Endometrial microvascular endothelial cells (primary cell): ENCODE data around the gene SLC16A9. TPM values are rescaled to one million over a fixed set of nuclear protein-coding genes. Genes with fewer than 3 reads are reported as not detected.
"Not testable (repeated sequence)": the region's sequence is repeated elsewhere in the genome, so short reads cannot be mapped to it uniquely, and the experiment has no call there.

ENCODE experiments used
- in situ Hi-C: cut with HindIII; loops from 2 replicates; pipeline ENCODE4 v1.10.0; 2017; ENCODE audit warnings: low sequenced_read_pairs, low pct_unique_long_range_greater_than_20kb; ENCODE audit errors: inconsistent ontology term
- total RNA-seq: library from RNA; depleted of rRNA; stranded (reverse); fragments of >200 nt; gene quantifications from one replicate; pipeline ENCODE4 v1.2.3, GENCODE V29; 2015; ENCODE audit errors: inconsistent ontology term

Gene SLC16A9
- 1.3 TPM for total RNA-seq

- in situ Hi-C loops: no loop called here
Observed at GRCh38 chr10:59709395-59710125, at the start of gene SLC16A9. SLC16A9 (minus strand) TSS chr10:59709850; CDS start chr10:59684291, 25,559 bp downstream.

GRCh38 chr10:59757966-59758365, 48.3 kb upstream of the SLC16A9 start:
- in situ Hi-C loops: no loop called here

GRCh38 chr10:59754951-59755350, 45.3 kb upstream of the SLC16A9 start:
- in situ Hi-C loops: no loop called here

GRCh38 chr10:59753267-59753666, 43.6 kb upstream of the SLC16A9 start, which contains the start of gene MRLN:
MRLN (minus strand) TSS chr10:59753455.
- in situ Hi-C loops: no loop called here

- in situ Hi-C loops: no loop called here
Observed at GRCh38 chr10:59752278-59752940, 42.8 kb upstream of the SLC16A9 start.

- in situ Hi-C loops: no loop called here
Observed at GRCh38 chr10:59750155-59750945, 40.7 kb upstream of the SLC16A9 start.

GRCh38 chr10:59748834-59749233, 39.2 kb upstream of the SLC16A9 start:
- in situ Hi-C loops: no loop called here

GRCh38 chr10:59745163-59745650, 35.6 kb upstream of the SLC16A9 start:
- in situ Hi-C loops: no loop called here

GRCh38 chr10:59744762-59745161, 35.1 kb upstream of the SLC16A9 start:
- in situ Hi-C loops: not testable (repeated sequence)

- in situ Hi-C loops: not testable (repeated sequence)
Observed at GRCh38 chr10:59744156-59744555, 34.5 kb upstream of the SLC16A9 start.

GRCh38 chr10:59741583-59741982, 31.9 kb upstream of the SLC16A9 start:
- in situ Hi-C loops: no loop called here

- in situ Hi-C loops: no loop called here
Observed at GRCh38 chr10:59741048-59741447, 31.4 kb upstream of the SLC16A9 start.

- in situ Hi-C loops: no loop called here
Observed at GRCh38 chr10:59736749-59737148, 27.1 kb upstream of the SLC16A9 start.

GRCh38 chr10:59735296-59735695, 25.6 kb upstream of the SLC16A9 start:
- in situ Hi-C loops: no loop called here

GRCh38 chr10:59734014-59734462, 24.4 kb upstream of the SLC16A9 start:
- in situ Hi-C loops: no loop called here

GRCh38 chr10:59733321-59734013, 23.8 kb upstream of the SLC16A9 start:
- in situ Hi-C loops: not testable (repeated sequence)

- in situ Hi-C loops: not testable (repeated sequence)
Observed at GRCh38 chr10:59732849-59733248, 23.2 kb upstream of the SLC16A9 start.

GRCh38 chr10:59729167-59729566, 19.5 kb upstream of the SLC16A9 start:
- in situ Hi-C loops: not testable (repeated sequence)
